ENCODE results near the gene PIR.

Gene PIR

DNA sequence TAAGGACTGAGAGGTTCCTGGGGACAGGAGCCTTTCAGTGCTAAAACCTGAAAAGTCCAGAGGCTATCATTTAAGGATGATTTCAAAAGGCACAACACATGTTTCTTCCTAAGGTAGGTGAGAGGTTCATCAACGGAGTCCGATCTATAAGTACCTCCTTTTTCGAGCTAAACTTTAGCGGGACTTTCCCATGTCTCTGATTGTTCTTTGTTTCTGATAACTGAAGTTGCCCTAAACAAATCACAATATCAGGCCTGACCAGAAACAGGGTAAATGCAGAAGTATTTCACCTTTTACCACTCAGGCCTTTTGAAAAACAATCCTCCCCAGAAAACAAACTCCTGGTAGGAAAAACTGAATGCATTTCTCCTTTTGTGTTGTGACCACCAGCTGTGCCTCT lies 17.6 kb downstream of the PIR start:
- no peak for DNase-seq

DNA sequence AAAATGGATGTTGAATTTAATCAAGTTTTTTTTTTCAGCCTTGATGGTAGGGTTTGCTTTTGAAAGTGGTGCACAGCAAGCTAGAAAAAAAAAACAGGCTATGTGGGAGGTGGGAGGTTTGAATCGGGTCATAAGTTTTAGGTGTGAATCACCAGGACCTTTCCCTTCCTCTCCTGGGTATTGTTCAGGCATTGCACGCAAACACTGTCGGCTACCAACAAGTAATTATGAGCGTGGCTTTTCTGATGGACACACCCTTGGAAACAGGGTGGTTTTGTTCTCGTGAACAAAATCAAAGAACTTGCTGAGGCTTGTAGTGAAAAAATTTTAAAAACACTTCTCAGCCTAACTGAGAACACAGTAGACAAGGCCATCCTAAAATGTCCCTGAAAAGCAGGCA lies 18.1 kb downstream of the PIR start:
- no peak for DNase-seq

DNA sequence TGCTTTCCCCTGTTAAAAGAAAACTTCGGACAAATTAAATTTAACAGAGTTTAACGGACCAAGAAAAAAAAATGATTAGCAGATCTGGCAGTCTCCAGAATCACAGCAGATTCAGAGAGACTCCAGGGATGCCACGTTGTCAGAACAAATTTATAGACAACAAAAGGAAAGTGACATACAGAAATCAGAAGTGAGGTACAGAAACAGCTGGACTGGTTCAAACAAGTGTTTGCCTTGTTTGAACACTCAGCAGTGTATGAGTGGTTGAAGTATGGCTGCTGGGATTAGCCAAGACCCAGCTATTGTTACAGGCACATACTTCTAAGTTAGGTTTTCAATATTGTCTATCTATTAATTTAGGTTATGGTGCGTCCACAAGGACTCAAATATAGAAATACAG lies 19.1 kb downstream of the PIR start:
- no peak for DNase-seq

DNA sequence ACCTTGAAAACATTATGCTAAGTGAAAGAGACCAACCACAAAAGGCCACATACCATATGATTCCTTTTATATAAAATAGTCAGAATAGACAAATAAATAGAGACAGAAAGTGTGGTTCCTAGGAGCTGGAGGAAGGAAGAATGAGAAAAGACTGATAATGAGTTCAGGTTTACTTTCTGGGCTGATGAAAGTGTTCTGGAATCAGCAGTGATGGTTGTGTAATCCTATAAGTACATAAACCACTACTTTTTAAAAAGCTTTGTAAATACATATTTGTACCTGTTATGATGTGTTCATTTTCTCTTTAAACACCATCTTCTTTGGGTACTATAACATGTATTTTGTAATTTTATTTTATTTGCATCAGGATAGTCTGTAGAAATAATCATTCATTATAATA lies 20.6 kb downstream of the PIR start:
- no peak for DNase-seq

DNA sequence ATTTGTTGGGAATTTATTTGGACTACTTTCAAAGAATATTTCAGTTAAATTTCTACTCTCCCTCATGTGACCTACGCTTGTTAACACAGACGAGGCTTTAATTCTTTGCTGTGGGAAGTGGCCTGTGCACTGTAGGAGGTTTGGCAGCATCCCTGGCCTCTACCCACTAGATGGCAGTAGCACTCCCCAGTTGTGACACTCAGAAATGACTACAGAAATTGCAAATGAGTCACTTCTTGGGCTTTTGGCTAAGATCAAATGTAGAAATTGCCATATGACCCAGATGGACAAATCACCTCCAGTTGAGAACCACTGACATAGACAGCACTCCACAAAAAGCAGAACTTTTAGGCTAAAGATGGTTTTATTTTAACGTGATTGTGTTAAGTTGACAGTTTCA lies 22.1 kb downstream of the PIR start:
- DNase-seq: peak; percentile 76

DNA sequence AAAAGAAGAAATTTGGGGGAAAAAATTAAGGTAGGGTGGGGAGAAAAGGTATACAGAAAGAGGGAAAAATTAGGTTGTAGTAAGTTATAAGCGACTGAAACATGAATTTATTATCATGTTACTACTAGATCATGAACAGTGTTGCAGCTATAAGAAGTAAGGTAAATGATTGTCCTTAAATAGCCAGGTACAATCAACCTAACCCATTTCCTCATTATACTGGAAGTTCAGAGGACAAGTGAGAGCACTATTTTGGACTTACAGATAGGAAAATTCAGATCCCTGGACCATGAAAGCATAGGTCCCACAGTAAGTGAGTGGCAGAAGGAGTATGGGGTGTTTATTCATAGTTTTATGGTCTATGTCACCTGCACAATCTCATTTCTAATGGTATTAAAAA lies 23.5 kb downstream of the PIR start:
- no peak for DNase-seq

DNA sequence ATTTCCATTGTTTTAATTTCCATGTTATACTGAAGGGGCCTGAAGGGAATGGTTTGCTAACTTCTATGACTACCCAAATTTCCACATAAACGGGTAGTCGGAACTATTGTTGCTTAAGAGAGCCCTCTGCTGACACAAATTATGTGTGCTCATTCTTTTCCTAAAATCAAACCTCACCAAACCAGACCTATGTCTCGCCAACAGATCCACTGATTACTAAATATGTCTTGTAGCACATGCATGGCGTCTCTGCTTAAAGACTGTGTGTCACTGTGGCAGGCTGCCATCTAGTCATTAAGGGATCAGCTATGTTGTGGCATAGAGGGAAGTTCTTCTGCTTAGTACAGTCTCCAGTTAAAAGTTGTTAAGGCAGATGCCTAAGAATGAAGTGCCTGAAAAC lies 25.1 kb downstream of the PIR start:
- peak; percentile 47 for DNase-seq

DNA sequence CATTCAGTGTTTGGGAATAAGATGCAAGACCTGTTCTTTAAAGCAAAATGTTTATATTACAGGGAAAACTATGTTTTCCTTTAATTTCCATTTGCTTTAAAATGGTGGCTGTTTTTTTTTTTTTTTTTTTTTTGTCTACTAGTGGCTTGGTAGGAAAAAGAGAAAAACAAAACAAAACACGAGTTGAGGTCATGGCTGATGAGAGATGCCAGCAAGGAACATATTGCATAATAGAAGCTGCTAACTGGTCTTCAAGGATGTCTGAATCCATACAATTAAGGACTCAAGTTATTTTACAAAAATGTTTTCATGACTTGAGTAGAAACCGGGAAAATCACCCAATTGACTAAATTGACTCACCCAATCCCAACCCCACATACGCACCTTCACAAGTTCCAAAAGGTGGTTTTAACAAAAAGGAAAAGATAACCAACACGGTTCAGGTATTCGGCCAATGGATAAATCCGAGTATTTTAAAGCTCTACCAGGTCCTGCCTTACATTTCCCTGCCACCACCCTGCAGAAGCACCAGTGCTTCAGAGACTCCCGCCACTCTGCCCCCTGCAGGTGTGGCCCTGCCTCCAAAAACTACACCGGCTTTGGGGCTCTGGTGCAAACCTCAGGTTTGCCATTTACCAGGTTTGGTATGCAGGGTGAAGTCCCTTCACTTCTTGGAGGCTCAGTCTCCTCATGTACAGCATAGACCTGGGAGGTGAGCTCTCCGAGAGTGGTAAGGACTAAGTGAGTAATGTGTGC lies 27.1 kb downstream of the PIR start:
- DNase-seq: no peak

DNA sequence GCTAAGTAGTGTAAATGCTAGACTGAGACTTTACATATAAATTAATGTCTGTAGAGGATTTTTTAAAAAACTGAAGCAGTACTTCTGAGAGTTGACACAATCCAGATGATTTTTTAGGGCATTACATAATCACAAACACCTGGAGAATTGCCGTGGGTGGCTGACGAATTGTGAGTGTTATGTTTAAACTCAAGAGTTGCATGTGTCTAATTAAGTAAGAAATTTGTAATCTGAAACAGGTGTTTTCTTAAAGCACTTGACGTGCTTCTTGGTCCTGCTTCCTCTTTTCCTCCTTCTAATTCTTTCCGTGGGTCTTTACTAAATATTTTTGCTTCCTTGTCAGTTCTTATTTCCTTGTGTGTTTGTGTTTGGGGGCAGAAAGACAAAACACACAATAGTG lies 27.8 kb downstream of the PIR start:
- DNase-seq: no peak

DNA sequence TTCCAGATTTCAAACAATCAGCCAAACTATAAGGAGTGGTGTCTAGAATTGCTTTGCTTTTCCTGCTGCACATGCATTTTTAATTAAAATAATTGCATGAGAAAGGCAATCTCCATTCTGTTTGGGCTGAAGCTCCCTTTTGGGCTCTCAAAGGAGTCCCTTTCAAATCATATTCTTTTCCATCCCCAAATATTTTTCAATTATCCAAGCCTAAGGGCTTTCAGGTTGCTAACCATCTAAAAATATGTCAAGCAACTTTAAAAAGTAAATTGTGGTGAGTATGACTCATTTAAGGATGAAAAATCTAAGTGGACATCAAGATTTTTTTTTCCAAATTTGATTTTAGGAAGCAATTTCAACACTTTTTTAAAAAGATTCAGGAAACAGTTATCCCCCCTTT lies 28.4 kb downstream of the PIR start:
- no peak for DNase-seq

DNA sequence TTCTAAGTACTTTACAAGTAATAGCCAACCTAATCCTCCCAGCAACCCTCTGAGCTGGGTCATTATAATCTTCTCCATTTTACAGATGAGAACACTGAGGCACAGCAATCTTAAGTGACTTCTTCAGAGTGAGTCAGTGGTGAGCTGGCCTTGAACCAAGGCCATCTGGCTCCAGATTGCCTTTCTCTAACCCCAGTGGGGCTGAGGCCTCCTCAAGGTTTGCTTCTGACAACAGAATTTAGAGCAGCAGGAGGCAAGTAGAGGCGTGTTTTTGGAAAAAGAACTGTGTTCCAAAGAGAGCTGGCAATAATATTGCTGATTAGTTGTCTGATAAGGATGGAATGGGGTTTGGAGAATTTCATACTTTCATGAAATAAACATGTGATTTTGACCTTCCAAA lies 41.2 kb downstream of the PIR start:
- no peak for DNase-seq

DNA sequence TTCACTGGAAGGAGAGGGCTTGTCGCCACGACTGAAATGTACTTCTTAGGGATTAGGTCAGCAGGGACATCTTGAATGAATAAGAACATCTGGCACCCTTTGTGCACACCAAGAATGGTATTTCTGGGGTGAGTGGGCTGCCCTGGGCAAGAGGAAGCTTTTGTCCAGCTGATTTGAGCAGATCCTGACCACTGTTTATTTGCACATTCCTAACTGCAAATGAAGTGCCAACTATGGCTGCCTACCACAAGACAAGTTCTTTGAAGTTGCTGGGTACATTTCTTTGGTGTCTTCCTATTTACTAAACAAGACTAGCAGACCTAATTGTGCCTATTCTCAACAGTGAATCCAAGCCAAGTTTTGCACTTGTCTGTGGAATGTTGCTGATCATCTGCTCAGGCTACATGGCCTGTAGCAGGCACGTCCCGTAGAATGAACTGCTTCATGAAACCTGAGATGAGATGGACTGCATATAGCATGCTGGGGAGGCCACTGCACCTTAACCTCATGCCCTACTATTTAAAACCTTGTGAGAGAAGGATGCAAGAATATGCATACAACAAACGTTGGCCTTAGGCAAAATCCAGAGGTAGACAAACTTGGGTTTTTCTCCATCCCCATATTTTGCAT lies 45.0 kb downstream of the PIR start:
- no peak for DNase-seq

DNA sequence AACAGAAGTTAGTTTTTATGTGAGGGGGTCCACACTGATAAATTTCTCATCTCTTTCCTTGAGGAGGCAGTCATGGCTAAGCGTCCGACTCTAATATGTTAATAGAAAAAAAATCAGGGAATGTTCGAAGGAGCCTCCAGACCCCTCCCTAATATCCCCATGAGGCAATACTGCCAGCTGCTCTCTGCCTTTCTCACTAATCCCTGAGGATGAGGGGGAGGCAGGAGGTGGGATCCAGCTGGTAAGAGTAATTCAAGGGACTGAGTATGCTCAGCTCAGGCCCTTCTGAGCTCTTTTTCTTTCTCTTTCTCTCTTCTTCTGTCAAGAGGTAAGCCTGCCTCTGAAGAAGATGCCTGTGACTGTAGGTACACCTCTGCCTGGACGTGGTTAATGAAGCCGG lies 51.7 kb downstream of the PIR start:
- no peak for DNase-seq

DNA sequence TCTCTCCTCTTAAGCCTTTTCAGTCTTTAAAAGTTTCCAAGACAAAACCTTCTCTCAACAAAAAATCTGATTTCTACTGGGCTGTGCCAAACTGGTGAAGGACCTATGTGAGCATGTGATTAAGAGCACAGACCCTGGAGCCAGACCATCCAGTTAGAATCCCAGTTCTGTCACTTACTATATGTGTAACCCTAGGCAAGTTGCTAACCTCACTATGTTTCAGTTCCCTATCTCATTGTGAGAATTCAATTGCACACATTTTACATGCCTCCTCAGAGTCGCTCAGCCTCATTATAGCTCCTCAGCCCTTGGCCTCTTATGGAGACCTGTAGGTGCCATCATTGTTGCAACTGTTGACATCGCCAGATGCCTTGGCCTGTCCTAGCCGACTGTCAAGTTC lies 54.8 kb downstream of the PIR start:
- DNase-seq: peak; percentile 58

DNA sequence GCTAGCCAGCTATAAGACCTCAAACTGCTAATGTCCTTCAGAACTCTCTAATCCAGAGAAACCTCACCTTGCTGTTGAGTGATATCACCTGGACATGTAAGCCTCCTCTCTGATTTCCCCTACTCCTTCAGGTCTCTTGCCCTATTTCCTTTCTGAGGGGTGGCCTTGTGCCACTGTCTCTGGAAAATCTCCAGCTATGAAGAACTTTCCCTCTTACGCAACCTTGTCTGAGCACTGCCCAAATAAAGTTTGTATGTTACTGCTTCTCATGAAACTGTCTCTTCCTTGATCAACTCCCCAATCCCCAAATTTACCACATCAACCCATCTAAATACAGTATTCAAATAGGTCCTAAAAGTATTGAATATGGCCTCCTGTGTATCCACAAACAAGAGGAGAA lies 55.4 kb downstream of the PIR start:
- no peak for DNase-seq

DNA sequence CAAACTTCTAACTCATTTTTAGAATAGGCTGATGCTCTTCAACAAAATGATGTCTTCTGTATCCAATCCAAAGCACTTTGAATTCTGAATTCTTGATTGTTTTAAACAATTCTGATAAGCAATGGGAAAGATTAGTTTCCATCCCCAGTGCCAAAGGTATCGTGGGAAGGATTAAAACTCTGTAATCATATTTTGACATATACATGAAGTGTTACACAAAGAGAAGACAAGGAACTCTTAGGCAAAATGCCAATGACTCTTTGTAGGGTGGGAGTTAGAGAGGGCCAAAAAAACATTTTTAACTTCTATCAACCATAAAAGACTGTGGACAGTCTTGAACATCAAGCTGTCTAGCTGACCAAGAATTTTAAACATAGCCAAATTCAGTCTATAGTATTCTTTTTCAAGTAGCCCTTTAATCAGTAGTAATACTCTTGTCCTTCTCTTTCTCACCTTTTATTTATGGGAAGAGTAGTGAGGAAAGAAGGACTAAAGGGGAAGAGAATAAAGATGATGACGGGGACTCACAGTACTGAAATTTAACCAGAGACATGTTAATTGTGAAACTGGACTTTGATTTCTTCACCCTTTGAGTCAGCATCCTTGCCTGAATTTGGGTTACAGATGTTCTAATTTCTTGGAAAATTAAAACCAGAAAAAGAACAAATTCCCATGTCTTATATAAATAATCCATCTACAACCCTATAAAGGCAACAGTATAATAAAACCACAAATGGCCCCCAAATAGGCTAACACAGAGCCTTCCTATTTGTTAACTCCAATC lies 57.1 kb downstream of the PIR start:
- peak; percentile 69 for DNase-seq

DNA sequence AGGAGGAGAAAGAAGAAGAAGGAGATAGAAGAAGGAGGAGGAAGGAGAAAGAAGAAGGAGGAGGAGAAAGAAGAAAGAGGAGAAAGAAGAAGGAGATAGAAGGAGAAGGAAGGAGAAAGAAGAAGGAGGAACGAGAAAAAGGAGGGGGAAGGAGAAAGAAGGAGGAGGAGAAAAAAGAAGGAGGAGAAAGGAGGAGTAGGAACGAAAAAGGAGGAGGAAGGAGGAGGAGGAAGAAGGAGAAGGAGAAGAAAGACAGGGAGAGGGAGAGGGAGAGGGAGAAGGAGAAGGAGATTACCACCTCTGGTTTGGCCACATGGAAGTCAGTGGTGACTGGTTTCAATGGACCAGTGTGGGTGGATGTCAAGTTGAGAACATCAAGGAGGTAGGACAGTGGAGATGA lies 58.9 kb downstream of the PIR start:
- DNase-seq: no peak

DNA sequence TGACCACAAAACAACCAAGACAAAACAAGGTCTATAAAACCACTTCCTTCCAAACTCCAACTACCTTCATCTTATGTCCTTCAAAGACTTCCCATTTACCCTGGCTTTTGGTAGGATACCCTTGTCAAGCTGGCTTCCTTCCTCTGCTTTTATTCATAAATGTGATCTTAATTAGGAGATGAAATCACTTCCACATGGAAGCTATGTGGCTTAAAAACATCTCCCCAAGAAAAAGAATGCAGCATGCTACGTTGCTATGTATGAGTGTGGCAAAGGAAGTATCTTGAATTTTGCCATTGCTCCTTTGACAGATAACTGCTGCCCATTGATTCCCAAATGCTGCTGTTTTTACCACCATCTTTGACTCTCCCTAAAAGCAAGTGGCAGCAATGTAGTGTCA lies 62.5 kb downstream of the PIR start:
- DNase-seq: no peak

DNA sequence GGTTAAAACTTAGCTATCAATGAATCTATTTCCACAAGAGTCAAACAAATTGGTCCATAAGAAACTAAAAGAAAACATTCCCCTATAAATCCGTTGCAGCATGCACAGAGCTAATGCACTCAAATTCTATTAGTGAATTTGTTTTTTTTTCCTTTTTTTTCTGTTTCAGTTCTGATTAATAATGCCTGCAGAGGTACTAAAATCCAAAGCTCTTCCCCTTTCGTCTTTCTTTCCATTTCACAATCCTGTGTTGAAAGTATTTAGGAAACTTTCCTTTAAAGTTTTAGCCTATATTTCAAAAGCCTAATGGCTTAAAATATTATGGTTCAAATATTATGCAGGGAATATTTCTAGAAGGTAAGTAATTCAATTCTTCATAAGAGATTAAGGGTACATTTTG lies 63.1 kb downstream of the PIR start:
- peak; percentile 60 for DNase-seq

DNA sequence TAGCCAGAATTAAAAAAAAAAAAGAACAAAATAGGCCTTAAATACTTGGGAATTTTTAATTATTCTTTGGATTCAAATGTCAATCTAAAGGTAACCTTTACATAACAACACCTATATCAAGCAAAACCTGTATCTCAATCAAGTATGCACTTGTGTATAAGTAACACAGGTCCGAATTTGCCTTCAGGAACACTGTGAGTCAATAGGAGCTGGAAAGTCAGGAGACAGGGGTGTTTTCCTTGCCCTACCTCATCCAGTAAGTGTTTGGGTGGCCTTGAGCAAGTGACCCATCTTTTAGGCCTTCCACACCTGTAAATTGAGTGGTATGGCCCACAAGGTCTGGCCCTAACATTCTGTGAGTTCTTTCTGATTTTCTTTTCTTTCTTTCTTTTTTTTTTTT lies 68.1 kb downstream of the PIR start:
- DNase-seq: no peak

DNA sequence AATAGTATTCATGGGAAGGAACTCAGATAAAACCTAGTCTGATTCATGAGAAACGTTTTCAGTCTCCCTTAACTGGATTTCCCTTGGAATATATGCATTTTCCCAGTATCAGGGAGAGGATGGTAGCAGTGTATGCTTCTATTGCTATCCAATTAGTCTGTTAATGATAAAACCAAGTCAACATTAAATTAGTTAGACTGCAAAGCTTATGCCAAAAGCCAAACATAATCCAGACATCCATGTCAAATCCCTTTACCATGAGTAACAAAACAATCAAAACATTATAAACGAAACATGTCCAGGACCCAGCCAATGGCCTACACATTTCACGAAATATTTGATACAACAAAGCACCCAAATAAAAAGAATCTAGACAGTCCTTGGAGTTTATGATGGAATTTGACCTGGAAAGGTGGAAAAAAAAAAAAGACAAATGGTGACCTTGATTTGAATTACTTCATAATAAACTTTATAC lies 74.4 kb downstream of the PIR start:
- DNase-seq: no peak

DNA sequence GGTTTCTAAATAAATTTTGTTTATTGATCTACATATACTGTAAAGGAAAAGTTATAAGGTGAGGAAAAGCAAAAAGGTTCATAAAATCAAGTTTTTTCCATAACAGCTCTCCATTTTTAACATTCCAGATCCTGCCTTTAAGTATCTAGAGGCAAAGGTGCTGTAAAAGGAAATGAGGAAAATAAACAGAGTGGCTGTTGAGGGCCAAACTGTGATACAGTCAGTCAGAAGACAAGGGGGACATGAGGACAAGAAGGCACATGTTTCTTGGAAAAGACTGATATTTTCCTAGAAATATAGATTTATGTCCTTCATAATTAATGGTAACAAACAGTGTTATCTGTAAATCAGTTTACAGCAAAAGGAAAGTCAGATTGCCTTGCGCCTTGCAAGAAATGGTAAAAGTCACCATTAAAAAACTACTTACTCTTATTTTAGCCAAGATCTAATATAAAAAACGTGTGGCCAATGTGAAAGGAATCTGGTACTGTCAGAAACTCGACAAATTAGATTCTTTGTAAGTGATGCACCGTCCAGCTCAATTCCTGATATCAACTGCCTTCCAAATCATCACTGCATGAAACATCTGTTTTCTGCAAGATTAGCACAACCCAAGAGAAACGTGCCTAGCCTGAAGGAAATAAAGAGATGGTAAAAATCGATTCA lies 75.0 kb downstream of the PIR start:
- no peak for DNase-seq

DNA sequence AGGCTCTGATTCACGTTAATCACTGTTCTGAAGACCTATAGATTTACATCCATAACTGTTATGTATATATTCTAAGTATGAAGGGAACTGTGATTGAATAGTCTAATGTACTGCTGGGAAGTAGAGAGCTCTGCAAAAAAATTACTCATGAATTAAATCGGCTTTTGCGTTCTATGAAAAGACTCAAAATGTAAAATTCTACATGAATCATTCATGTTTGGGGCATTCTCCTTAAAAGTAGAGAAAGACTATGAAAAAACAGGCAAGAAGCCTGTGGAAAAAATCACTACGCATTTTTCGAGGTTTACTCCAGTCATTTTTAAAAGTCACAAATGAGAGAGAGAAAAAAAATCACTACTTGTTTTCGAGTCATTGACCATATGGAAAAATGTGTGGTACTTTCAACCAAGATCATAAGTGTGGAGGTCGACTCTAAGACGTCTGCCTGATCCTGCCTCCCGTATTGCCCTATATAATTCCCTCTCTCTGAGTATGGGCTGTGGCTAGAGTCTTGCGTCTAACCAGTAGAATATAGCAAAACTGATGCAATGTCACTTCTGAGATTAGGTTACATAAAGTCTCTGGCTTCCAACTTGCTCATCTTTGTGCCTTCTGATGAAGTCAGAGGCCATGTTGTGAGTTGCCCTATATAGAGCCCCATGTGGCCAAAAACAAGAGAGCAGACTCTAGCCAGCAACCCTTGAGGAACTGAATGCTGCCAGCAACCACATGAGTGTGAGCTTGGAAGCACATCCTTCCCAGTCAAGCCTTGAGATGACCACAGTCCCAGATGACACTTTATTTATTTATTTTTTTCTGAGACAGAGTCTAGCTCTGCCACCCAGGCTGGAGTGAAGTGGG lies 76.8 kb downstream of the PIR start:
- no peak for DNase-seq

Measured in inflammatory macrophage treated with lipopolysaccharide for 4 hours (primary cell).